A549 (cell line): Measurements from ENCODE around the gene TTLL11.

Experiments
- EP300 ChIP-seq, 2 experiments: fragments of >200 bp; sonication (Bioruptor Twin); formaldehyde crosslinking; IDR thresholded peaks; 2 replicates in 1 of 2; 3 replicates in 1 of 2; pipeline ENCODE4 v1.6.1; 2016 to 2017
- KDM5A ChIP-seq: fragments of 200-600 bp; sonication (generic); IDR thresholded peaks from 2 replicates; pipeline ENCODE4 v1.6.1; 2016; ENCODE audit warnings: antibody characterized with exemption, mild to moderate bottlenecking
- MAZ ChIP-seq: fragments of 150-350 bp; IDR thresholded peaks from 2 replicates; pipeline ENCODE4 v1.6.1; 2014; ENCODE audit warnings: antibody characterized with exemption, low read depth, low read length, borderline replicate concordance
- PHF8 ChIP-seq: fragments of 200-600 bp; sonication (generic); IDR thresholded peaks from 2 replicates; pipeline ENCODE4 v1.6.1; 2016; ENCODE audit warnings: low read depth, mild to moderate bottlenecking, antibody characterized with exemption, moderate library complexity, borderline replicate concordance
- POLR2A ChIP-seq: IDR thresholded peaks from 2 replicates; pipeline ENCODE4 v1.6.1; 2012; ENCODE audit warnings: mild to moderate bottlenecking, low read length
- TF ChIP-seq, protein P1 (sequence below): fragments of 200-600 bp; sonication (generic); IDR thresholded peaks from 2 replicates; pipeline ENCODE4 v1.6.1; 2016; ENCODE audit warnings: antibody characterized with exemption, mild to moderate bottlenecking, moderate library complexity

- TF ChIP-seq POLR2A, result no peak
- TF ChIP-seq PHF8, result no peak
- TF ChIP-seq, protein P1, sequence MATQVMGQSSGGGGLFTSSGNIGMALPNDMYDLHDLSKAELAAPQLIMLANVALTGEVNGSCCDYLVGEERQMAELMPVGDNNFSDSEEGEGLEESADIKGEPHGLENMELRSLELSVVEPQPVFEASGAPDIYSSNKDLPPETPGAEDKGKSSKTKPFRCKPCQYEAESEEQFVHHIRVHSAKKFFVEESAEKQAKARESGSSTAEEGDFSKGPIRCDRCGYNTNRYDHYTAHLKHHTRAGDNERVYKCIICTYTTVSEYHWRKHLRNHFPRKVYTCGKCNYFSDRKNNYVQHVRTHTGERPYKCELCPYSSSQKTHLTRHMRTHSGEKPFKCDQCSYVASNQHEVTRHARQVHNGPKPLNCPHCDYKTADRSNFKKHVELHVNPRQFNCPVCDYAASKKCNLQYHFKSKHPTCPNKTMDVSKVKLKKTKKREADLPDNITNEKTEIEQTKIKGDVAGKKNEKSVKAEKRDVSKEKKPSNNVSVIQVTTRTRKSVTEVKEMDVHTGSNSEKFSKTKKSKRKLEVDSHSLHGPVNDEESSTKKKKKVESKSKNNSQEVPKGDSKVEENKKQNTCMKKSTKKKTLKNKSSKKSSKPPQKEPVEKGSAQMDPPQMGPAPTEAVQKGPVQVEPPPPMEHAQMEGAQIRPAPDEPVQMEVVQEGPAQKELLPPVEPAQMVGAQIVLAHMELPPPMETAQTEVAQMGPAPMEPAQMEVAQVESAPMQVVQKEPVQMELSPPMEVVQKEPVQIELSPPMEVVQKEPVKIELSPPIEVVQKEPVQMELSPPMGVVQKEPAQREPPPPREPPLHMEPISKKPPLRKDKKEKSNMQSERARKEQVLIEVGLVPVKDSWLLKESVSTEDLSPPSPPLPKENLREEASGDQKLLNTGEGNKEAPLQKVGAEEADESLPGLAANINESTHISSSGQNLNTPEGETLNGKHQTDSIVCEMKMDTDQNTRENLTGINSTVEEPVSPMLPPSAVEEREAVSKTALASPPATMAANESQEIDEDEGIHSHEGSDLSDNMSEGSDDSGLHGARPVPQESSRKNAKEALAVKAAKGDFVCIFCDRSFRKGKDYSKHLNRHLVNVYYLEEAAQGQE, result no peak
- TF ChIP-seq EP300 (IDR thresholded peaks at IDR 0.05), result no peak
- no peak for TF ChIP-seq MAZ
- no peak for TF ChIP-seq KDM5A
Observed at GRCh38 chr9:122109035-122109813, 16.1 kb upstream of the TTLL11 start.
